ENCODE results near the gene ZC3H7A. TPM values are rescaled to one million over a fixed set of nuclear protein-coding genes. Genes with fewer than 3 reads are reported as not detected.

The ZC3H7A gene
- total and polyA plus RNA-seq, 2 of the 4 experiments (the other 2 are of a cell fraction), result 22.2 to 53.9 TPM

GRCh38 chr16:11792410-11793241, 4.4 kb downstream of the ZC3H7A start:
- Histone ChIP-seq H4K20me1 (ENCODE audit: insufficient read depth, low read length) (peaks cover 67% of the 10 kb centered on the region), H4K8ac (ENCODE audit: low read depth in 2 of 2, low read length in 2 of 2) (no peak overlapping the region), H3K4me1 (ENCODE audit: control insufficient read depth, insufficient read depth, low read length) (peaks cover 17% of the 10 kb centered on the region), H3K27me3 (ENCODE audit: control insufficient read depth, insufficient read depth, low read length) (no peaks in the 10 kb centered on the region), H3K4me2 (ENCODE audit: low read depth, low read length) (no peak overlapping the region), H2BK20ac (ENCODE audit: low read depth, low read length) (no peak overlapping the region), H2AK5ac (ENCODE audit: low read depth, low read length) (no peak overlapping the region), H3K79me1 (ENCODE audit: low read depth in 1 of 2, low read length in 2 of 2) (peaks cover 3 to 66% of the 10 kb centered on the region in 2 experiments; a peak in 3 of 4 replicates), H3K9me1 (ENCODE audit: insufficient read depth, low read length) (peaks cover 22% of the 10 kb centered on the region), H3K23ac (ENCODE audit: low read depth, low read length) (no peak overlapping the region), H2AK9ac (replicated peaks; ENCODE audit: low read depth, low read length, poor library complexity) (no peak overlapping the region), H3K27ac (ENCODE audit: insufficient read depth, low read length) (no peak overlapping the region), H3K56ac (ENCODE audit: extremely low read depth, insufficient read depth, low read length) (no peak overlapping the region), H3K9me3 (ENCODE audit: control insufficient read depth, insufficient read depth, low read length) (no peaks in the 10 kb centered on the region), H2AFZ (replicated peaks; ENCODE audit: low read length, poor library complexity) (no peak overlapping the region), H2BK120ac (ENCODE audit: low read depth, low read length) (no peak overlapping the region), H4K5ac (ENCODE audit: low read depth, low read length) (no peak overlapping the region), H4K91ac (ENCODE audit: insufficient read depth, low read depth, low read length) (no peak overlapping the region), H3K36me3 (ENCODE audit: control insufficient read depth, insufficient read depth, low read length) (peaks cover 5% of the 10 kb centered on the region), H3K18ac (ENCODE audit: low read depth, low read length) (no peak overlapping the region), H3K9ac (ENCODE audit: low read depth, low read length) (no peak overlapping the region), H2BK15ac (ENCODE audit: low read depth, low read length) (no peak overlapping the region), H2BK5ac (ENCODE audit: low read depth, low read length, poor library complexity, severe bottlenecking) (no peak overlapping the region), H3K4me3 (ENCODE audit: insufficient read depth, low read depth, low read length) (no peak overlapping the region), H3K4ac (ENCODE audit: low read depth, low read length) (no peak overlapping the region), H3K14ac (replicated peaks; ENCODE audit: low read depth, low read length) (no peak overlapping the region)
- ATAC-seq (ENCODE audit: low read depth) (no peak), DNase-seq (no peak)
- ChIA-PET CTCF (interaction anchor here (1.5 to 2.6 kb wide), 2 partner anchors 11 to 17 kb away, joined by 3 to 9 read pairs; no protein-coding TSS in a partner anchor), POLR2A (ENCODE audit: unreplicated experiment) (interaction anchor here (0.6 kb wide), 1 partner anchor 602 kb away, joined by 11 read pairs; no protein-coding TSS in a partner anchor)
- intact Hi-C loops (cut with micrococcal nuclease), result no loop called here
- 95% methylated on average over 5 of the region's 7 CpGs; no CpG with 5 or more reads in 1 of the 2 experiments for WGBS, 2 experiments (ENCODE audit: extremely low coverage in 2 of 2, insufficient read length in 1 of 2)
- dilution Hi-C loops (cut with HindIII; ENCODE audit: low sequenced_read_pairs, unreplicated experiment), result no loop called here
- in situ Hi-C loops (cut with MboI; ENCODE audit: low sequenced_read_pairs), result no loop called here
- no TSS peak for BruUV-seq (replicated peaks)
- no peak for TF ChIP-seq RFX5 (IDR thresholded peaks at IDR 0.05; ENCODE audit: low read depth, low read length)
- no peak for TF ChIP-seq RAD21 (IDR thresholded peaks at IDR 0.05; ENCODE audit: low read length)
- TF ChIP-seq RCOR1 (IDR thresholded peaks at IDR 0.05; ENCODE audit: insufficient replicate concordance, low read length), result no peak
- no peak for TF ChIP-seq CTCF (conservative IDR thresholded peaks at IDR 0.05; ENCODE audit: low read depth, low read length)
- TF ChIP-seq SMC3 (IDR thresholded peaks at IDR 0.05; ENCODE audit: low read depth, low read length), result no peak
- no peak for TF ChIP-seq BHLHE40 (IDR thresholded peaks at IDR 0.05; ENCODE audit: low read depth, low read length)
- no peak for TF ChIP-seq MAFK (IDR thresholded peaks at IDR 0.05; ENCODE audit: low read depth, low read length)
- TF ChIP-seq MXI1 (IDR thresholded peaks at IDR 0.05; ENCODE audit: borderline replicate concordance, low read depth, low read length), result no peak
- TF ChIP-seq, protein P1, sequence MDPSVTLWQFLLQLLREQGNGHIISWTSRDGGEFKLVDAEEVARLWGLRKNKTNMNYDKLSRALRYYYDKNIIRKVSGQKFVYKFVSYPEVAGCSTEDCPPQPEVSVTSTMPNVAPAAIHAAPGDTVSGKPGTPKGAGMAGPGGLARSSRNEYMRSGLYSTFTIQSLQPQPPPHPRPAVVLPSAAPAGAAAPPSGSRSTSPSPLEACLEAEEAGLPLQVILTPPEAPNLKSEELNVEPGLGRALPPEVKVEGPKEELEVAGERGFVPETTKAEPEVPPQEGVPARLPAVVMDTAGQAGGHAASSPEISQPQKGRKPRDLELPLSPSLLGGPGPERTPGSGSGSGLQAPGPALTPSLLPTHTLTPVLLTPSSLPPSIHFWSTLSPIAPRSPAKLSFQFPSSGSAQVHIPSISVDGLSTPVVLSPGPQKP (IDR thresholded peaks at IDR 0.05; ENCODE audit: borderline replicate concordance, low read depth, low read length), result no peak
- no peak for TF ChIP-seq CHD1 (IDR thresholded peaks at IDR 0.05; ENCODE audit: low read depth, low read length)
- TF ChIP-seq, protein P2, sequence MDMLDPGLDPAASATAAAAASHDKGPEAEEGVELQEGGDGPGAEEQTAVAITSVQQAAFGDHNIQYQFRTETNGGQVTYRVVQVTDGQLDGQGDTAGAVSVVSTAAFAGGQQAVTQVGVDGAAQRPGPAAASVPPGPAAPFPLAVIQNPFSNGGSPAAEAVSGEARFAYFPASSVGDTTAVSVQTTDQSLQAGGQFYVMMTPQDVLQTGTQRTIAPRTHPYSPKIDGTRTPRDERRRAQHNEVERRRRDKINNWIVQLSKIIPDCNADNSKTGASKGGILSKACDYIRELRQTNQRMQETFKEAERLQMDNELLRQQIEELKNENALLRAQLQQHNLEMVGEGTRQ (IDR thresholded peaks at IDR 0.05; ENCODE audit: low read depth, low read length), result no peak
- TF ChIP-seq NFE2L2 (IDR thresholded peaks at IDR 0.05; ENCODE audit: low read depth, low read length), result no peak
- no peak for TF ChIP-seq POLR2A (IDR thresholded peaks at IDR 0.05; ENCODE audit: low read depth, low read length)
- TF ChIP-seq MAZ (IDR thresholded peaks at IDR 0.05; ENCODE audit: borderline replicate concordance, low read depth, low read length), result no peak

All from IMR-90 (cell line).